ENCODE results near the gene ALOXE3.

Gene ALOXE3

DNA sequence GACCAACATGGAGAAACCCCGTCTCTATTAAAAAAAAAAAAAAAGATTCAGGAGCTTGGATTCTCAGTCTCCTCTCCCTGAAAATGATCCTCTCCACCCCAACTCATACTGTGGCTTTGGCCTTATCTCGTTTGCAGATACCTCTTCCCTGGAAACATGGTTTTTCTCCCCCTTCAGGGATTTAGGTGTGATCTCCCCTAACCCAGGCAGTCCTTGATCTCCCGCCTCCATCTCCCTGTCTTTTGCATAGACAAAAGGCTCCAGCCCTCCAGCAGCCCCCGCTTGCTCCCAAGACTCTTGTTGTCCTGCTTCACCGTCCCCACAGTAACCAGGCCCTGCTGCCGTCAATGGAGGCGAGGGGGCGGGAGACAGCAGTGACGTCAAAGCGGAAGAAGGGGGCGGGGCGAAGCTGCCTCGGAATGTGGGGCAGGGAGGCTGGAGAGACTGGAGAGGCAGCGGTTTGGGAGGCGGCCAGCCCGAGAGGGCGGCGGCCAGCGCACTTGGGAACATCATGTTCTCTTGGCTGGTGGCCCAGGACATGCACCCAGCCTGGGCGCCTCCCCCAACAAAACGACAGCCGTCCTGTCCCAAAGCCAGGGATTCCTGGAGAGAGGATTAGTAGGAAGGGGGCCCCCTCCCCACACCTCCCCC, 35.8 kb upstream of the ALOXE3 start:
- DNase-seq (ENCODE audit: low spot score), result peak; percentile 93

DNA sequence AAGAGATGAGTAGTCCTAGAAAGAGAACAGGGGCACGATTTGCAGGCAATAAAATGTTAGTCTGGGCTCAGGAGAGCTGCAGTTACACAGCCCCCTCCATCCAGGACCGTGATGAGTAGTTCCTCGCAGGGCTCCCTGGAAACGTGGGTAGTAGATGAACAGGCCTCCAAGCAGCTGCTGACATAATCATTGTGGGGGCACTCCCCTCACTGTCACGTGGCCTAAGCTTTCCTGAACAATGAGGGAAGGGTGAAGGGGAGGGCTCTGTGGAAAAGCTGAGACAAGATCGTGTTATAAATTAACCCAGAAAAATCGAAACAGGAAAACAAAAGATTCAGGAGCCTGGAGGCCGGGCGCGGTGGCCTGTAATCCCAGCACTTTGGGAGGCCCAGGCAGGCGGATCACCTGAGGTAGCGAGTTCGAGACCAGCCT, 35.2 kb upstream of the ALOXE3 start:
- DNase-seq (ENCODE audit: low spot score), result peak; percentile 79

DNA sequence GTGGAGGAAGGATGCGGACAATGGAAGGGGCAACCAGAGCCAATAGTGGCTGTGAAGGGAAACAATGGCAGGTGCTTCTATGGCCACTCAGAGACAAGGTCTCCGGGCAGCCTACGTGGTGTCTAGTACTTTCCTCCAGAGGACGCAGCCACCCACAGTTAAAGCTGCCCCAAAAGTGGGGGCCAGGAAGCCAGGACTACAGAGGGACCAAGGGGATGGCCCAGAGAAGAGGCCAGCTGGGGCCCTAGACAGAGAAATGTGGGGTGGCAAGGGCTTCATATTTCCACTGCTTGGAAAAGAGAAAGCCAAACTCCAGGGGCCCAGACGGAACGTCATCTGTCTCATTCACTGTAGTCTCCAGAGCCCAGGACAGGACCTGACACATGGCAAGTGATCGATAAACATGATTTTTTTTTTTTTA, 34.7 kb upstream of the ALOXE3 start:
- no peak for DNase-seq (ENCODE audit: low spot score)

DNA sequence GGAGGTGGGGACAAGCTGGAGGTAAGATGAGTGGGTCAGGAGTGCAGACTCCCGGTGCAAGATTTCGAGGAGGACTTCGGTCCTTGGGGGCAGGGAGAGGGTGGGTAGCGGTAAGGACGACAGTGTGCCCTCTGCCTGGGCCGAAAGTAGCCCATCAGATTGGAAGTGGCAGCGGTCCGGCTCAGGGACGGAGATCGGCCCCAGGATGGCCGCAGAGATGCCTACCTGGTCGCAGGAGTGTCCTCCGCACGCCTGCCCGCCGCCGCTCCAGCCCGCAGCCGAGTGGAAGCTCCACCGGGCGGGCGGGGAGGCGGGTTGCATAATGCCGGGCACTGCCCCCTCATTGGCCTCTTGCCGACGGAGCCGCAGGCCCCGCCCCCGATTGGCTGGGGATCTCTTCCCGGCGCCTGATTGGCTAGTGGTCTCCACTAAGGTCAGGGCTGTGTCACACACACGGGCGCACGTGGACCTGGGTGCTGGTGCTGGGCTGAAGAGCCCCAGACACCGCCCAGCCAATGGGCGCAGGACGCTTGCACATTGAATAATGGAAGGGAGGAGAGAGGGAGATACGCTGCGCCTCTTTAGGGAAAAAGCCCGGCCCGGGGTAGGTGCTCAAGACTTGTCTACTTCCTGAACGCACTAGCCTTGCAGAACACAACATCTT, 33.9 kb upstream of the ALOXE3 start, which contains the start of gene PER1:
PER1 (minus strand) TSS at position 293 of the 664 bp plus-strand sequence. CDS start 1,698 bp downstream, outside the sequence.
- peak; percentile 91 for DNase-seq (ENCODE audit: low spot score)

DNA sequence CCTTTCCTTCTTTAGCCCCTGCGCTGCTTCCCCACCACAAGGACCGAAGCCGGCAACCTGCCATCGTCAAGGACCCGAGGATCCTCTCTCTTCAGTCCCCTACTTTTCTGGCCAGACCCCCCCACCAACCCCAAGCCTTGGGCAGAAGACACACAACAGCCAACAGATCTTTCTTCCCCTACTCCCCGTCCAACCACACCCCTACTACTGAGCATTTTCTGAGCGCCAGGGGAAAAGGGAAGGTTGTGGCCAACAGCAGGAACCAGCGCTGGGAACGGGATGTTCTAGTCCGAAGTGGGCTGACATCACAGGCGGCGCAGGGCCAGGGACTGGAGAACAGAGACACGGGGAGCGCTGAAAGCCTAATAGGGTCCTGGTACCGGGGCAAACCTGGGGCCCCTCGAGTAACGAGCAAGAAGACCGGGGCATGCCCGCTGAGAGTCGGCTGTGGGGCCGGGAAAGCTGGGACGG, 33.4 kb upstream of the ALOXE3 start:
- no peak for DNase-seq (ENCODE audit: low spot score)

DNA sequence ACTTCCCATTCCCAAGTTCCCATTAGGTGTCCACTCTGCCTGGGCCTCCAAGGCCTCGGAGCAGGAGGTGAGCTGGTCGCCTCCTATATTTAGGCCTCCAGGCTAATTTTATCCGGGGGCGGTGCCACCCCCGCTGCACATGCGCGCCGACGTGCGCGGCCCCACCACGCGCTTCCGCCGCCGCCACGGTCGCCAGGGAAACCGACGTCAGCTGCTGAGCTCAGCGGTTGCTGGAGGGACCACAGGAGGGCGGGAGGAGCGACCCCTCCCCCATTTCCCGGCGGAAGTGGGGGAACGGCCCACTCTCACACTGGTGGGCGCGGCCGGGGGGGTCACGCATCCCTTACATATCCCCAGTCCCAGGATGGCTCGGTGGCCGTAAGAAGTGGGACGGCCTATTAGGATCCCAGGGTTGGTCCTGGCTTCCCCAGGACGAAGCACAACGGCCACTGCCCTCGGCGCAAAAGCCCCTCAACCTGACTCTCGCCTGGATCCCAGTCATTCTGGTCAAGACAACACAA, 32.9 kb upstream of the ALOXE3 start:
- DNase-seq (ENCODE audit: low spot score), result peak; percentile 74

DNA sequence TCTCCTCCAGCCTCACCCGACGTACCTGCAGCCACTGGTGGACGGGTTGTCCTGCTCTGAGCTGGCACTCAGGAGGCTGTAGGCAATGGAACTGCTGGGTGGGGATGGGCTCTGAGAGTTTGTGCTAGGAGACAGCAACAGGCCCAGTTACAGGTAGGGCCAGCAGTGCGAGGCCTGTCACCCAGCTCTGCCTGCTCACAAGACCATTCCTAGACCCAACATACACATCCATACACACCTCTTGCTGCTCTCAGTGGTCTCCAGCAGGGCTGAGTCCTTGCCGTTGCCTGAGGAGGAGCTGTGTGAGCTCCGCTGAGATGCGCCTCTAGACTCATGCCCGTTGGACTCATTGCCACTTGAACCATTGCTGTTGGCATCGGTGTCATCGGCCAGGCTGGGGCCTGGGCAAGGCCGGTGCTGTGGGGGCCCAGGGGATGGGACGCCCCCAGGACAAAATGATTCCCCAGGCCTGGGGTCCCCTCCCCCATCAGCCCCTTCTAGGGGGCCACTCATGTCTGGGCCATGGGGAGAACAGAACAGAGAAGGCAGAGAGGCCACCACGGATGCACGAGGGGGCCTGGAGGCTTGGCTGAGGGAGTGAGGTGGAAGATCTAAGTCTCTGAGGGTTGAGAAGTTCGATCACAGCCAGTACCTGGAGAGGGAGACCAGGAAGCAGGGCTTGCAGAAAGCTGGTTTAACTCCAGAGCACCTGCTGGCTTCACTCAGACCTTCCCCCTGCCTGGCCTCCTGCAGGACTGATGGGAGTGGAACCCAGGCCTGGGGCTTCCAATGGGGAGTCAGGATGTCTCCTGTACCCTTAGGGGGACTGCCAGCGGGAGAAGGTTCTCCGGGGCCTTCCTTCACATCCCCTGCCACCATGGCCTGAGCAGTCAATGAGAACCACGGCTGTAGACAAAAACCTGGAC, 32.1 kb upstream of the ALOXE3 start:
- no peak for DNase-seq (ENCODE audit: low spot score)

DNA sequence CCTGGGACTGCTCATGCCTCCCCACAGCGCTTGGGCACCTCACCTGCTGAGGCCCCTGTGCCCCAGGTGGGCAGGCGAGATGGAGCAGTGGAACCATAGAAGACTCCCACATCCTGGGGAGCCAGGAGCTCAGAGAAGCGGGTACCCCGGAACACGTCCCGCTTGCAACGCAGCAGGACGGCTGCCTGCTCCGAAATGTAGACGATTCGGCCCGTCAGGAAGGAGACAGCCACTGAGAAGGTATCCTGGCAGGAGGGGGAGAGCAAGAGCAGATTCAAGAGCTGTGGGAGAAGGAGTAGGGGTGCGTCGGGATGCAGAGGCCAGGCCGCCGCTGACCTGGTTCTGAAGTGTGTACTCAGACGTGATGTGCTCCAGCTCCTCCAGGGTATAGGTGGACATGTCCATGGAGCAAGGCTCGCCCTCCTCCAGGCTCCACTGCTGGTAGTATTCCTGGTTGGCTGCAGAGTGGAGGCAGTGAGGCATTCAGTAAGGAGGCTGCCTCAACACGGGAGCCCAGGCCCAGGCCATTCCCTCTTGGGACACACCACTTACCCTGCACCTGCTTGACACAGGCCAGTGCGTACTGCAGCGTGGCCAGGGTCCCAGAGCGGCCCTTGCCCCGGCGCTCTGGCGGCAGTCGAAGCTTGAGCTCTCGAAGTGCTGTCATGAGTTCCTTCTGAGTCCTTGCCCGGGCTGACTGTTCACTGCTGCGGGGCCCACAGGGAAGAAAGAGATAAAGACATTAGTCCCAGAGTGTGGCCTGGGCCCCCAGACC, 31.3 kb upstream of the ALOXE3 start:
- DNase-seq (ENCODE audit: low spot score), result no peak

DNA sequence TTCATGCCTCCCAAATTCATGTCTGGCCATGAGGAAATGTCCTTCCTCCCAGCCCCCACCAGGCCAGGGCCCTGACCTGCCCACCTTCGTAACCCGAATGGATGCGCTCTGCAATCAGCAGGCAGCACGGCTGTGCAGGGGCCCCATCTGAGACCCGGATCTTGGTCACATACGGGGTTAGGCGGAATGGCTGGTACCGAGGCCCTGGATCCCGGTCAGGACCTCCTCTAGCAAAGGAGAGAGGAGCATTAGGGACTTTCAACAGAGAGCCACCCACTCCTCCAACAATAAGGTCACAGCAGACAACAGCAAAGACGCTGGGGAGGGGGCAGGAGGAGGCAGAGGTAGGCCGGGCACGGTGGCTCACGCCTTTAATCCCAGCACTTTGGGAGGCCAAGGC, 30.2 kb upstream of the ALOXE3 start:
- DNase-seq (ENCODE audit: low spot score), result no peak

DNA sequence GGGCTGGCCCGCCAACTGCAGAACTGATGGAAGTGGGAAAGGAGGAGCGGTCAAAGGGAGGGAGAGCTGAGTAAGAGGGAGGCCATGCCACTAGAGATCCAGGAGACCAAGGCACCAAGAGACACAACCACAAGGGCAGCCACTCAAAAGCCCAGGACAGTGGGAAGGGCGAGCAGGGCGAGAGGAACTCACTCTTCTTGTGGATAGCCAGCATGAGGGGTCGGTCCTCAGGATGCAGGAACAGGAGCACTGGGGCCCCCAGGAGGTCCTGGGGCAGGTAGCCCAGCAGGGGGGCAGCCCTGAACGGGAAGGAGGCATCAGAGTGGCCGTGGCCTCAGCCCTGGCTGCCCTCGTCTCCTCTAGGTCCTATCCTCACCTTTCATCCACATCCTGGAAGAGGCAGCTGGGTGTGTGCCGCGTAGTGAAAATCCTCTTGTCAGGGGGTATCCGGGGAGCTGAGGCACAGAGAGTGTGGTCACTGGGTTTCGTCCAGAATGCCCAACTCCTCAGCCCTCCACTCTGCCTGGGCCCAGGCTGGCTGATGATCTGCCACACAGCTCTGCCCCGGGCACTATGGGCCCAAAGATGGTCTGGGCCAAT, 29.6 kb upstream of the ALOXE3 start:
- DNase-seq (ENCODE audit: low spot score), result no peak

DNA sequence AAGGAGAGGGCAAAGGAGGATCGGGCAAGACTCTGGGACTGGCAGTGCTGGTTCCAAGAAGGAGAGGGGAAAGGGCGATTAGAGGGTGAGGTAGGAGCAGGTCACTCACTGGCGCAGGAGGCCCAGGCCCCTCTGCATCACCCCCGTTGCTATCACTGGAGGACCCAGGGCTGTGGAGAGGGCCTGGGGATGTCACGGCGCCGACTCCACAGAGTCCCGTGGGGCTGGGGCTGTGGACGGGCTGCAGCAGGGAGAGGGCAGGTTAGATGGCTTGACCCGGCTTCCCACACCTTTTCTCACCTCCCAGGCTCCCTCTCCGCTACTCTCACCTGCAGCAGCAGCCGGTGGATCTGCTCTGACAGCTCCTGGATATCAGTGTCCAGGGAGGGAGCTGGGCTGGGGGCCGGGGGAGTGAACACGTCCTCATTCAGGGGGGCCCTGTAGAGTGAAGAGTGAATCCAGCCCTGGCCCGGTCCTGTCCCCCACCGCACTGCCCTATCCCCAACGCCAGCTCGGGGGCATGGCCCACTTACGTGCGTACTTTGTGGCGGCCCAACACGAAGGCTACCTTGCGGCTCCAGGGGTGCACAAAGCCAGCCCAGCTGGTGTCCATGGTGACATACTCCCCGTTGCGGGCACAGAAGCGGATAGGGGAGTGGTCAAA, 29.0 kb upstream of the ALOXE3 start:
- DNase-seq (ENCODE audit: low spot score), result no peak

DNA sequence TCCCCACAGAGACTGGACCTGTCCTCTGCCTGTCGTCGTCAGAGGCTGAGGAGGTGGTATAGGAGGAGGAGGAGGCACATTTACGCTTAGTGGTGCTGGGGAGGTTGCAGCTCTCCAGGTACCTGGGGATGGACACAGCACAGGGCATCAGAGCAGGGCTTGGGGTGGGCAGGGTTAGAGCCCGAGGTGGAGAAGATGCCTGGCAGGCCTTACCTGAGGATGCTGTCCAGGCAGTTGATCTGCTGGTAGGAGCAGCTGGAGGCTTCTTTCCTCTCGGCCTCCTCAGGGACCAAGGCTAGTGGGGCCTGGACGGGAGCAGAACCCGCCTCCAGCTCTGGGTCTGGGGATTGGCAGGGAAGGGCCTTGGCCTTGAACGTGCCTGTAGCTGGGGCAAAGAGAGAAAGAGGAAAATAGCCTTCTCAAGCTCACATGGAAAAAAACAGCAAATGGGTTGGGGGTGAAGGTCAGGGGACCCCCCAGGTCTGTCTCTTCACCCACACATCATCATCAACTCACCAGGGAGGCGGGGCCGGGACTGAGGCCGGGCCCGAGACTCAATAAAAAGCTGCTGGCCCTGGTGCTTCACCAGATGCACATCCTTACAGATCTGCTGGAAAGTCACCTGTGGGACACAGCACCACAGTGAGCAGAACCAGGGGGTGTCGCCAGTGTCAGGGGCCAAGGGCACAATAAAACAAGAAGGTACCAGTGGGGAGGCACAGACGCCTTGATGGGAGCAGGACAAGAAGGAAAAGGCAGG, 28.2 kb upstream of the ALOXE3 start:
- no peak for DNase-seq (ENCODE audit: low spot score)

DNA sequence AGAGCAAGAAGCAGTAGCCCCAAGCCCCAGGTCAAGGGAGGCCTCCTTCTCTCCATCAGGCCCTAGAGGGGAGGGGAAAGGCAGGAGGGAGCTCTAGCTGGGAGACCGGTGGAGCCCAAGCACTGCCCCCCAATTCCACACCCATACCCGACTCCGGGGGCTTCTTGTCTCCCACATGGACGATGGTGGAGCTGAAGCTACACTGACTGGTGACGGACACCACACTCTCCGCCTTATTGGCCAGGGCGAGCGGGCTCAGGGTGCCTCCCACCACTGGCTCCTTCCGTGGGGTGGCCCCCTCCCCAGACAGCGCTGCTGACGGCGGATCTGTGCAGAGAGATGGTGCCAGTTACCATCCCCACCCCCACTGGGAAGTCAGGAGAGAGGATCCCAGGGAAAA, 27.5 kb upstream of the ALOXE3 start:
- no peak for DNase-seq (ENCODE audit: low spot score)

DNA sequence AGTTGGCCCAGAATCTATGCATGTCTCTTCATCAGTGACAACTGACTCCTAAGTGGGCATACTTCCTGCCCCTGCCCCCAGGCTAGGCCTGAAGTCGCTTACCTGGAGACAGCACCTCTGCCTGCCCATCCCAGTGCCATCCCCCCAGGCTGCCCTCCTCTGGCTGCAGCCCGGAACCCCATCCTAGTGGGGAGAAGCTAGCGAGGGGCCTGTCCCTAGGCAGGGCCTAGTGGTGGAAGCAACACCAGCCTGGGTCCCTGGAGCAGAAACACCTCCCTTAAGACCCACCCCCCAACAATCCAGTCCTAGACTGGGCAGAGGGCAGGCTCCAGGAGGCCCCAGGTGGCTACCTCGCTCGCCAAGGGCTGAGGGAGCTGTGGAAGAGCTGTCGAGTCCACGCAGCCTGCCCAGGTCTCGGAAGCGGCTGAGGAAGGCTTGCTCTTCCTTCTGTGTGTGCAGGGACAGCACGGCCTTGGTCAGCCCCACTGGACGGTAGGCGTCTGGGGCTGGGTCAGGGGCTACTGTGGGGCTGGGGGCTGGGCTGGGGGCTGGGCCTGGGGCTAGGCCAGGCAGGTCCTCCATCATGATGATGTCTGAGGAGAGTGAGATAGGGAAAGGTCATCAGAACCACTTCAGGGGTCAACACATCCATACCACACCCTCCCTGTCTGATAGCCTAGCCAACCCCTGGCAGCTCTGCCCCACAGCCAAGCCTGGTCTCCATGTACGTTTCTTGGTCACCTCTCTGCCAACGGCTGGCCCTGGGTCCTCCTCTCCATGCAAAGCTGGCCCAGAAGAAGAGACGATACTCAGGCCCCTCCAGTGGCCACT, 26.3 kb upstream of the ALOXE3 start:
- DNase-seq (ENCODE audit: low spot score), result no peak

DNA sequence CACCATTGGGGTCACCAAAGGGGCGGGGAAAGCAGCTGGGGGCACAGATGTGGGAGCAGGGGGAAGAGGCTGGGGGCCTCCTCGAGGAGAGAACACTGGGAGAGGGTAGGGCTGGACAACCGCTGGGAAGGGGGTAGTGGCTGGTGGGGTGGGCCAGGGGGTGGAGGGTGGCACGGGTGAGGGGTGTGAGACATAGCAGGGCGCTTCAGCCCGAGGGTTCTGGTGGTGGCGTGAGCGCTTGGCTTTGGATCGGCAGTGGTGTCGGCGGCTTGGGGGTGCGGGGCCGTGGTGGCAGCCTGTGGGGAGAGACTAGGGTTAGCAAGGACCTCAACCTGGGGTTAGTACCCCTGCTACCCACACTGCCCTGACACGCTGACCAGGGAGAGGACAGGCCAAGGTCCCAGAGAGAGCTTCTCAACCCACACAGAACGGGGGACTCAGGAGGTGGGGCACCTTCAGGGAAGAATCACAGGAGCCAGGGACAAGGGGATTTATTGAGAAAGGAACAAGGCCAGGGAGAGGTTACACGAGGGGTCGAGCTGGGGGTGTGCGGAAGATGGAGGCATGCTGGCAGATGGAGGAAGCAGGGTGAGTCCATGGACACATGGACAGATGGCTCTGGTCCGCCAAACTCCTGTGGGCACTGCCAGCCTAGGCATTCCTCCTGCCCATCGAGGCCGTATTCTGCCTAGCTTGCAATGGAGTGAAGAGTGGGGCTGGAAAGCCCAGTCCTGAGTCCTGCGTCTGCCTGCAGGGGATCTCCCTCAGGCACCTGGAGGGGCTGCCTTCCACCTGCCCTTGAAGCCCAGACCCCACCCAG, 25.5 kb upstream of the ALOXE3 start:
- DNase-seq (ENCODE audit: low spot score), result no peak

DNA sequence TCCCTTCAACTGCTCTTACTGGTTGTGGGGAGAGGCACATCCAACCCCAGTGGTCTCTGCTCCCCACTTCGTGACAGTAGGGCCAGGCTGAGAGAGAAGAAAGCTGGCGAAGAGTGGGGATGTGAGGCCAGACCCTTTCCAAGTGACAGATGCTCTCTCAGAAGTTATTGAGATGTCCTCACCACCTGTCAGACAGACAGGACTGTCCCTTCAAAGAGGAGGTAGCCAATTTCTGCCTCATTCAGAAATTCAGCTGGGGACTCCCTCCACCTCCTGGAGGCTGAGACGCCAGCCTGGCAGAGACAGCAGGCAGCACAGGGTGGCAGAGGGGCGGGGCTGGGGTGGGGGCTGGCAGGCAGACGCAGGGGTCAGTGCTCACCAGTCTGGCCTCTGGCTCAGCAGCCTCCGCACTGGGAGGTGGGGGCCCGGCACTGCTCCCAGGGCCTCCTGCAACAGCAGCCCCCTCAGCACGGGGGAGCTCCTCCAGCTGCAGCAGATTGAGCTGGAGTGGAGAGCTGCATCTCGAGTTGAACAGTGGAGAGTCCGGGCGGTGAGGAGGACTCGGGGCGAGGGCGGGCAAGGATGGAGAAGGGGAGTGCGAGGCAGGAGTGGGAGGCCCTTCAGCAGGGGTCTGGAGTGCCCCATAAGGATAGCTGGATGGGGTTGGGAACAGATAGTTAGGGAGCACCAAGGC, 24.7 kb upstream of the ALOXE3 start:
- DNase-seq (ENCODE audit: low spot score), result no peak

DNA sequence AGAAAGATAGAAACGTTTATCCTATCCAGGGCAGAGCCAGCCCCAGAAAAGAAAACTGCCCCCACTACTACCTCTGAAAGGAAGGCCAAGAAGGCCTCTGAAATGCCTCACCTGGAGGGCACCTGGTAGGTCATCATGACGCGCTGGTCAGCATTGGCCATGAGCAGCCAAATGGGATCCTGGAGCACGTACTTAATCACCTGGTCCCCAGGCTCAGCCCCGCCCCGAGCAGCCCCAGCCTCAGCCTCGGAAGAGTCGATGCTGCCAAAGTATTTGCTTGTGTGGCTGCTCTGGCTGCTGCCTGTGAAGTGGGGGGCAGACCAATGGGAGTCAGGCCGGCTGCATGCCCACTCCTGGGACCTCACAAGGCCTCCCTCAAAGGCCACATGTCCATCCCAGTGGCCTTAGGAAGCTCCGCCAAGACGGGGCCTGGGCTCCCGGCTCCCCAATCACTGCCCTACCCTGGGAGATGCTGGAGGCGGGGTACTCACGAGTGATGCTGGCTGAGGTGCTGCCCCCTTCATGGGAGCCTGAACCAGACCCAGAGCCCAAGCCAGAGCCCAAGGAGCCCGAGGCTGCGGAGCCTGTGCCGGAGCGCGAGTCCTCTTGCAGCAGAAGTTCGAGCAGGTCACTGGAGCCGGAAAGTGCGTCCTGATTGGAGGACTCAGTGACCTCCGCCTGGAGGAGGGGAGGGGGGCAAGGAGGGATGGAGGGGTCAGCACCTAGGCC, 24.0 kb upstream of the ALOXE3 start:
- DNase-seq (ENCODE audit: low spot score), result no peak
